ENCODE data around the gene EXOSC9.
"Not testable (repeated sequence)": the region's sequence is repeated elsewhere in the genome, so short reads cannot be mapped to it uniquely, and the experiment has no call there.

Gene EXOSC9, protein sequence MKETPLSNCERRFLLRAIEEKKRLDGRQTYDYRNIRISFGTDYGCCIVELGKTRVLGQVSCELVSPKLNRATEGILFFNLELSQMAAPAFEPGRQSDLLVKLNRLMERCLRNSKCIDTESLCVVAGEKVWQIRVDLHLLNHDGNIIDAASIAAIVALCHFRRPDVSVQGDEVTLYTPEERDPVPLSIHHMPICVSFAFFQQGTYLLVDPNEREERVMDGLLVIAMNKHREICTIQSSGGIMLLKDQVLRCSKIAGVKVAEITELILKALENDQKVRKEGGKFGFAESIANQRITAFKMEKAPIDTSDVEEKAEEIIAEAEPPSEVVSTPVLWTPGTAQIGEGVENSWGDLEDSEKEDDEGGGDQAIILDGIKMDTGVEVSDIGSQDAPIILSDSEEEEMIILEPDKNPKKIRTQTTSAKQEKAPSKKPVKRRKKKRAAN

DNA sequence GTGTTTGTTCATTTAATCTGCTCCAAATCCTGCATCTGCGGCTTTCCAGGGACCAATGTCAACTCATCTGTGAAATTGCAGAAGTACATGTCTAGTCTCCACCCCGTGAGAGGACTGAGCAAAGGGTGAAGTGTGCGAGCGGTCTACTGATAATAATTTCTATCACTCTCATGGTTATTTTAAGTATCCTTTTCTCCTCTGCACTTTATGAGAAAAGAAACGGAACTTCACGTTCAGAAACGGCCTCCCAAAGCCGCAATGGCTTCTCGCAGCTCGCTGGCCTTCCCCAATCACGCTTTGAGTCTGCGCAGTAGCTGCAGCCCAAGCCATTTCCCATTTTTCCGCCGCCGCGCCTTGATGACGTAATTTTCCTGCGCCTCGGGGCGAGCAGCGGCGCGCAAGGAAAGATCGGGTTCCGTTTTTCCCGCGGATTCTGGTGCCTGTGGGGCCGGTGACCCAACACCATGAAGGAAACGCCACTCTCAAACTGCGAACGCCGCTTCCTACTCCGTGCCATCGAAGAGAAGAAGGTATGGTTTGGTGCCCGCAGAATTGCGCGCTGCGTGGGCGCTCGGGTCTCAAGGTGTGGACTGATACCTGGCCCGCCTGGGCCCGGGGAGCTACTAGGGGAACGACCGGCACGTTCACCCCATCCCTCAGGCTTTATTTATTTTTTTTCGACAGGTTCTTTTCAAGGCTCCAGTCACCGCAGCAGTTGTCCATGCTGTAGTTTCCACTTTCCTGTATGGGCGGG is at the start of gene EXOSC9:
Gene EXOSC9, plus strand, starts transcription at position 363 of the 754 bp plus-strand sequence. Its CDS starts 102 bp downstream, at position 465.
- DNase-seq = peak; percentile 93

DNA sequence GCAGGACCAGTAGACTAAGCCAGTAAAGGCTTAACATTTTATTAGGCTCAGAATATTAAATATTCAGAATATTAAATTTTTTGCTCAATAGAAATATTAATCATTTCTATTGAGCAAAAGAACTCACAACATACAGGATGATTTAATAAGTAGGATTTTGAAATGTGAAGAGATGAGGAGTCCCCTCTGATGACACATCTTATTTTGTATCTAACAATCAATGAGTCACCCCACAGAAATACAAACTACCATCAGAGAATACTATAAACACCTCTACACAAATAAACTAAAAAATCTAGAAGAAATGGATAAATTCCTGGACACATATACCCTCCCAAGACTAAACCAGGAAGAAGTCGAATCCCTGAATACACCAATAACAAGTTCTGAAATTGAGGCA is 49.0 kb upstream of the EXOSC9 start:
- not testable (repeated sequence) for DNase-seq

DNA sequence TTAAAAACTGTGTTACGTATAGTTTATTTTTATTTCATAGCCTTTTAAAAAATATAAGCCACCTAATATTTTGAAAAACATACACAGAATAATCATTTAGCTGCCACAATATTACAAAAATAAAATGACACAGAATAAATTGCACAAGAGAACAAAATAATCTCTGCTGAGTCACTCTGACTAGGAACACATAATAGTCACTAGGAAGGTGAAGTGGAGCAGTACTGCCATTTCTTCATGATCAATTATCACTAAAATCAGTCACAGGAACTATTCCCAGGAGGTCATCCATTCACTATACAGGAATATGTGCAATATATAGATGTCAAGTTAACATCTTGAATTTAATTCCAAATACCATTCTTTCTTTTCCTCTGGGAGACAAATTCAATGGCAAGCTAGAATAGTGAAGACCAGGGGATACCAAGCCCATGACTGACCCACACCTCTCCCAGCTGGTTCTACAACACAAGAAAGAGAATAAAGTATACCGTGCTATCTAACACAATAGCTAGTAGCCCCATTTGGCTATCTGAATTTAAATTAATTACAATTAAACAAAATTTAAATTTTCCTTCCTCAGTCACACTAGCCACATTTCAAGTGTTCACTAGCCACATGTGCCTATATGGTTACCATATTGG is 42.1 kb upstream of the EXOSC9 start:
- no peak for DNase-seq

DNA sequence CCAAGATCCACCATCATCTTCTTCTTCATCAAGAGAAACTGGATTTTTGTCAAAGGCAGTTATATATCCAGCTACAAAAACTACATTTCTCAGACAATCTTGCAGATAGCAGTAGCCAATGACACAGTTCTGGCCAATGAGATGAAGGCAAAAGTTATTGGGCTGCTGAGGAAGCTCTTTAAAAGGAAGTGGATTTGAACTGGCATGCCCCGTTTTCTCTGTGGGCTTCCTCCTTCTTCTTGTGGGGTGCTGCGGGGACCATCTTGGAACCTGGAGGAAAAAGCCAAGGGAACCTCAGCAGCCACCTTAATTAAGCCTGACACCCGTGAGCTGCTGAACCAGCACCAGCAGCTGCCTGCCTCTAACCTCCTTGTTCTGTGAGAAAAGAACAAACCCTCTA is 40.9 kb upstream of the EXOSC9 start:
- no peak for DNase-seq

DNA sequence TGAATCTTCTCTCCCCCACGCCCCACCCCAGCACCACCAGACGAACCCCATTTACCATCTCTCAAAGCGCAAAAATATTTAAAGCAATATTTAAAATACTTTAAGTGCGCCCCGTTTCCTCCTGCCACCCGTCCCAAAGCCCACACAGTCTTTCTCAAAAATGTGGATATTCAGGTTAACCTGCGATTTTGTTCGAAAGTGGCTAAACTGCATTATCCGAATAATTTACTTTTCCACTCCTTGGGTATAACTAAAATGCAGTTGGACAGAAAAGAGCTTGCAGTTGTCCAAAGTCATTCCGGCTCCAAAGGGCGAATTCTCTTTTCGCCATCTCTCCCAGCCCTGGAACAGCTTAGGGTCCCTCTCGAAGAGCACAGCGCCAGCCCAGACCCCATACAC is 36.8 kb upstream of the EXOSC9 start:
- DNase-seq = no peak

DNA sequence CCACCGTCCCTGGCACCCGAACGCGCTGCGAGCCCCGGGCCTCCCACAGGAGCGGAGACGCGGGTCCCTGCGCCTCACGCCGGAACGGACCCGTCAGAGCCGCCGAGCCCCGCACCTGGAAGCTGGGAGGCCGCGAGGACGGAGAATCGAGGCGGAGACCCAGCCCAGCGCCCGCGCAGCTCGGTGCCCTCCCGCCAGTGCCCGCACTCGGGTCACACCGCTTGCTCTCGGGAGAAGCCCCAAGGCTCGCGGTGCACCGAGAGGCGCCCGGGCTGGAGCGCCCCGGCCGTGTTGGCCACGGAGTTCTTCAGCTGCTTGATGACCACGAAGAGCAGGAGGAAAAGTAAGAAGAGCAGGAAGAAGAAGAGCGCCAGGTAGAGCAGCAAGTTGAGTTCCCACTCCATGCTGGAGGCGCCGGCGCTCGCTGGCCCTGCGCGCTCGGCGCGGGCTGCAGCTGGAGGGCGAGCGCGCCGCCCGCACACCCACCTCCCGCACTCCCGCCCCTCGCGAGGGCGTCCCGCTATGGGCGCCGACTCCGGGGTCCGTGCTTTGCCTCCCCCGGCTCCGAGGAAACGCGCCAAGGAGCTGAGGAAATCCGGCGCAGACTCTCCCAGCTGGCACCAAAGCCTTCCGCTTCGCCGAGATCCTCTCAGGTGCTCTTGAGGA is 36.3 kb upstream of the EXOSC9 start, which contains the start of gene SMIM43:
Gene SMIM43, minus strand, starts transcription at position 463 of the 666 bp plus-strand sequence. Its CDS starts 59 bp downstream, at position 404.
- DNase-seq = peak; percentile 54

DNA sequence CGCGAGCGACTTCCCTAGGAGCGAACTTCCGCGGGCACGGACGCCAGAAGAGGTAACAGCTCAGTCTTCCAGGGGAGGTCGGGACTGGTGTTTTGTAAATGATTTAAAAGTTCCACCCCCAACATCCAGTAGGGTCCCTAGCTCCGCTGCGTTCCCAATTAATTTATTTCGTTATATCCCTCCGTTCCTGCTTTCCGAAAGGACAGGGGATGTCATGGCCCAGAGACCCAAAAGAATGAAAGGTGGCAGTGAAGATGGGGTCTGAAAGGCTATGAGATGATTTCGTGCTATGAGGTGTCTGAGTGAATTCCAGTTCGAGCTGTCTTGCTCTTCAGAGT is 35.8 kb upstream of the EXOSC9 start:
- no peak for DNase-seq

DNA sequence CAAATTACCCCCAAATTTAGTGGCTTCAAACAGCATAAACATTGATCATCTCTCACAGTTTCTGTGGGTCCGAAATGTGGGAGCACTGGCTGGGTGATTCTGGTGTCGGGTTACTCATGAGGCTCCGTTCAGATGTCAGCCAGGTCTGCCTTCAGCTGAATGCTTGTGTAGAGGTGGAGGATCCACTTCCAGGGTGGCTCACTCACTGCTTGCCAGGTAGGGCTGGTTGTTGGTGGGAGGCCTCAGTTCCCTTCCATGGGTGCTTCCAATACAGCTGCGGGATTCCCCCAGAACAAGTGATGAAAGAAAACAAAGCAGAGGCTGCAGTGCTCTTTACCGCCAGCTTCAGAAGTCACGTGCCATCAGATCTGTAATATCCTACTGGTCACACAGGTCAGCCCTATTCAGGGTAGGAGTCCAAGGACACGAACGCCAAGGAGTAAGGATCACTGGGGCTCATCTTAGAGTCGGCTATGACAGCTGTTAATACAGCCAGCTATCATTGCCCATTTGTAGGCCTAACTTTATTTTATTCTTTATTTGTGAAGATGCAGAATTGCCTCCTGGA is 35.1 kb upstream of the EXOSC9 start:
- DNase-seq = no peak

DNA sequence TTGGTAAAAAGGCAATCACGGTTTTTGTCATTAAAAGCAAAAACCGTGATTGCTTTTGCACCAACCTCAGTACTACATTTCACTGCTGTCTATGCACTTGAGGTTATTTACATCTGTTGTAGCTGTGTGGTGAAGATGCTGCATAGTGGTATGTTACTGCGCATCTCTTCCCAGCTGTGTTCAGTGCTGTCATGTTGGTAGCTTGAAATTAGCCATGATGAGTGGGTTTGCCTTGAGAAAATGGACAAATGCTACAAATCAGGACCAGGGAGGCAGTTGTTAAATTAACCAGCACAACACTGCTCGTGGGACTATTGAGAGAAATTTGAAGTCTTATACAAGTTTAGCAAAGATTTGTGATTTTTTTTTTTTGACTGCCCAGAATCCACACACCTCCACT is 34.0 kb upstream of the EXOSC9 start:
- no peak for DNase-seq

DNA sequence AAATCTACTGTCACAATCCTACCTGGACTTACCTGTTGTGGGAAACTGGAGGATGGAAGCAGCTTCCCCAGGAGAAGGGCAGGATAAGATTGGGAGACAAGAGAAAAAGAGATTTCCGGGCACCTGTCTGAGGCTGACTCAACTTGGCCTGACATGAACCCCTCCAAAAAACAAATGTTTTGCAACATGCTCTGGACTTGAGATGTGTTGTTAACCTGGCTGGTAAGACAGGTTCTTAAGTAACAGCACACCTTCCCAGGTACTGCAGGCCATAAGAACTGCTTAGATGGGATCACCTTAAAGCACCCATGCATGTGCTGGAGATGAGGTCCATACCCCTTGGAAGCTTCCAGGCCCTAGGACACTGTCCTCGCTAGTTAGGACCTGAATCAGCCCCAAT is 31.8 kb upstream of the EXOSC9 start:
- DNase-seq = no peak

DNA sequence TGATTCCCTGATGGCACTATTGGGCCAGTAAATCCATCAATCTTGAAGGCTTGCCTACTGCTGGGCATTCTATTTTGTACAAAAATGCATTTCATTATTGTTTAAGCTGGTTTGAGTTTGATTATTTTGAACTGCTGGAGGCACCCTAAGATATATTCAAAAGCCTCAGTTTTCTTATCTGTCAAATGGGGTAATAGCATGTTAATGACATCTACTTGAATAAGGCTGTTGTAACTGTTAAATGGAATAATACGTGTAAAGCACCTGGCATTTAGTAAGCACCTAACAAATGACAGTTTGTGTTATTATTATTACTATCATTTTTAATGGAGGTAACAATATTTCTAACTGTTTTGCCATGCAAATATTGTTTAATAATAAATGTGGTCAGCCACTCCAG is 29.3 kb upstream of the EXOSC9 start:
- DNase-seq = no peak

DNA sequence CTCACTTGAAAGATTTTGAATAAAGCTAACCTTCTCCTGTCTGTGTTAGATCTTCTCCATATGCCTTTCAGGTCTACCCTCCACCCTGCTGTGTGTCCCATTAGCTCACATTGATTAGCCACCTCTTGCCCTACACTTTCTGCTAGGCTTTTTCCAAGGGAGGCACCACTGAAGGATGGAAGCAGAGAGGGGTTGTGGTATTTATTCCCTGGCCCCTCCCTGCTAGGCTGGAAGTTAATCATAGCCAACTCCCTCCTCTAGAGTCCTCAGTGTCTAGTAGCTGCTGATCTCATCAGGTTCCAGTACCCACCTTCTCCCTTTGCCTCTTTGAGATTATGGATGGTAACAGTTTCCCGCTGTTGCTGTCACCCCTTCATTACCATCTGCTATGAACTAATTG is 27.2 kb upstream of the EXOSC9 start:
- no peak for DNase-seq

DNA sequence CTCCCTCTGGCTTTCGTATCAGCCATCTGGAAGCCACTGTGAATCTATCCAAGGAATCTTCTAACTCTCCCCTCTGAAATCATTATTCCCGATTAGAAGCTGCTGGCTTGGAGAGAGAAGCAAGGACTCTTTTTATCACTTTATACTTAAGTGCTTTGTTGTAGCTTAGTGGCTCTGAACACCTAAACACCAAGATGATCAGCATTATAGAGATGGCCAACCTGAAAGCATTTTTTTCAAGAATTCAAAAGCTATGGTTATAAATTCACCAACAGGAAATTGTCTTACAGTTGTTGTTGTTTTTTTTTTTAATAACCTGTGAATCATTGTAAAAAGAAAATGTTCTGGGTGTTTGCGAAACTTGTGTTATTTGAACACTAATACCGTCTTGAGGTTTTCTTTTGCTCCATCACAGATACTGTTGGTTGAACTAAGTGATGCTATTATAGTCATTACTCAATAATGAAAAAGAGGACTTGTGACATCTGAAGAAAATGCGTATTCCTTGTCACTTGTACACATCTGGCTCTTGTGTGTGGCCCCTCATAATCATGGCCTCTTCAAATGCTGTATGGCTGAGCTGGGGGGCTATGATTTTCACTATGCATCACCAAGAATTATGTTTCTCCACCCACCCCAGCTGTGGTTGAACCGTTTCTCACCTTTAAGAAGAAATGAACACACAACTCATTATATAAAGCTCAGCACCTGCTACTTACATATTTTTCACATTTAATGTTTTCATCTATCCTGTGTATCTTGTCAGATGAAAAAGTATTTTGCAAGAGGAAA is 24.3 kb upstream of the EXOSC9 start:
- DNase-seq = no peak

DNA sequence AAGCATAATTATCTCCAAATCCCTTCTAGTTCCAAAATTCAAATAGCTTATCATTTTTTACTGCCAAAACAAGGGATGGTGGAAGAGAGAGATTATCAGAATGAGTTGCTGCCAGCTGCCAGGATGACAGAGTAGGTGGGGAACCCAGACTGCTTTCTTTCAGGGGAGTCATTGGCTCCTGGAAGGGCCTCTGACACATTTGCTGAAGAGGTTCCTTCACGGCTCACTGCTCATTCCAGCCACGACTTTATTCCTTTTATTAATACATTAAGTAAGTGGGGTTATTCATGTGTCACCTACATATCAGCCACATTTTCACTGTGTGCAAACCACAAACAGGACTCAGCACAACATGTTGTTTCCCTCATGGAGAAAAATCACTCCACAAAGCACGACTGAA is 23.5 kb upstream of the EXOSC9 start:
- DNase-seq = peak; percentile 44

DNA sequence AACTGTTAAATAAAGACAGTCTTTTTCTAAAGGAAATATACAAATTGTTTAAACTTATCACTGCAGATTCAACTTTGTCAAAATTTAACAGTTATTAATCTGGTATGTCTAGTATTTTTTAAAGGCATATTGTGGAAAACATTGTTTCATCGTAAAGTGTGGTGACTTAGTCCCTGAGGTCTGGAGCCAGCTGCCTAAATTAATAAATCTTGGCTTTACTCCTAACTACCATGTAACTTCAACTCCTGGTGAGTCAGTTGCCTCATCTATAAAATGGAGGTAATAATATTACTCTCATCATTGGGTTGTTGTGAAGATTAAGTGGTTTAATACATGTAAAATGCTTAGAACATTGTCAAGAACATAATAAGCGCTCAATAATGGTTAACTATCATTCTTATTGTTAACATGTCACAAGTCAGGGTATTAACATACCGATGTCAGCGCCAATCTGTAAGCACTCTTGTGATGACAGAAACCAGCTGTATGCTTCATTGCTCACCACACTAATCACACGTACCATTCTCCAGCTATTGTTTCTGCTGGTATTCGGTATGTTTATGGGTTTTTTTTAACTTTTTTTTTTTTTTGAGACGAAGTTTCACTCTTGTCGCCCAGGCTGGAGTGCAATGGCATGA is 22.0 kb upstream of the EXOSC9 start:
- DNase-seq = no peak

DNA sequence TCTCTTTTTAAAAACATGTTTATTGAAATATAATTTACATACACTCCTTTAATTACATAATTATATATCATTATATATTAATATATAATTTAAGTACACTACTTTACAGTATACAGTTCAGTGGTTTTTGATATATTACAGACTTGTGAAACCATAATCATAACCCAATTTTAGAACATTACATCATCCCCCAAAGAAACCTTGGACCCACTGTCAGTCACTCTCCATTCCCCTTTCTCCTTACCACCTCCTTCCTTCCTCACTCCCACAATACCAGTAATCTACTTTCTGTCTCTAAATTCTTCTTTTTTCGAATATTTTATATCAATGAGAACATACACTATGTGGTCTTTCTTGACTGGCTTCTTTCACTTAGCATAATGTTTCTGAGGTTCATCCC is 17.9 kb upstream of the EXOSC9 start:
- no peak for DNase-seq

DNA sequence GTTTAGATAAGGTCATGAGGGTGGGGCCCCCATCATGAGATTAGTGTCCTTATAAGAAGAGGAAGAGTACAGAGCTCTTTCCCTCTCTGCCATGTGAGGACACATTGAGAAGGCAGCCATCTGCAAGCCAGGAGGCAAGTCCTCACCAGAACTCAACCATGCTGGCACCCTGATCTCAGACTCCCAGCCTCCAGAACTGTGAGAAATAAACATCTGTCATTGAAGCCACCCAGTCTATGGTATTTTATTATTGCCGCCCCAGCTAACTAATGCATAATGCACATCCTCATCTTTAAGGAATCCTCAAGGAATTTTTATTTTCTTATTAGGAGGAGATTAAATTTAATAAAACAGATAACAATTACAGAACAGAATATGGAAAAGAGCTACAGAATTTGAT is 16.7 kb upstream of the EXOSC9 start:
- no peak for DNase-seq

DNA sequence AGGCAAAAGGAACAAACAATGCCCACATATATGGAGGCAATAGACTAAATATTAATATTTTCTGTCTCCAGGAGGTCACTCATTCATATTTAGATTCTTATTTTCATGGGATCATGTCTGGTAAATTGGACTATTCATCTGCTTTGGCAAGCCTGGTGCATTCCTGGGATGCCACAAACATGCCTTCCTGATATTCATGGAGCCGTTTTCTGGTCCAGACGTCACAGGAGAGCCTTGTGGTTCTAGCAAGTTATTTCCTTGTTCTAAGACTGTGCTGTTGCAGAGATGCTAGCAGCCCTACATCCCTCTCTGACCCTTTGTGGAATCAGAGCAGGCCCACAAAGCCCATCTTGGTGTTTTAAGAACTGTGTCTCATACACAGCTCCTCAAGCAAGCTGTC is 16.1 kb upstream of the EXOSC9 start:
- DNase-seq = no peak

DNA sequence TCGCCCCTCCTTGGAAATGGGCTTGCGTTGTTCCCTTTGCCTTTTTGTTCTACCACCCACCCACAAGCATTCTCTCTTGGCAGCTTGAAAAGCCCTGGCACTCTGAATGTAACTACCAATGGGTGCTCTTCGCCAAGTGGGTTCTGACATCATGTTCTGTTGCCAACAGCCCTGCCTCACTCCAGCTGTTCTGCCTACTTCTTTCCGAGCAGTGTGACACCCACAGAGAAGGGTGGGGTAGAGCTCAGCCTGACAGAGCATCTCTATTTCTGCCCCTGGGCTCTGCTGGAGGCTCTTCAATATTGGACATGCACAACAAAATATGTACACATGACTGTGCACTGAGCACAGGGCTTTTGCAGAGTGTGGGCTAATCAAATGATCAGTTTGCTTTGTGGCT is 15.6 kb upstream of the EXOSC9 start:
- no peak for DNase-seq

DNA sequence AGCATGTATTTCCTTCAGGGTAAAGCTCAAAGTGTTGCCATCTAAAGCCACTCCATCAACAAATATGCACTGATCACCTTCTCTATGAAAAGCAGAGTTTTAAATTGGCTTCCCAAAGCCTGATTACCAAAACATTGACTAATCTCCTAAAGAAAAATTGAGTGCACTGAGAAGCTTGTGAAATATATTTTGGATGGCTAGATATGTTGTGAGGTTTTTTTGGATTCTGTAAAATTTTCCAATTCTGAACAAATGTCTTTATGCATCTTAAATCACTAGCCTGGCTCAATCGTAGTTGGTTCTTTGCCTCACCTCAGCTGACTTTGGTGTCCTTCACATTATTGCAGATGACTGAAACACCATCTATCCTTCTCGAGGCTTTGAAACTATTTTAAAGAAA is 14.9 kb upstream of the EXOSC9 start:
- no peak for DNase-seq

DNA sequence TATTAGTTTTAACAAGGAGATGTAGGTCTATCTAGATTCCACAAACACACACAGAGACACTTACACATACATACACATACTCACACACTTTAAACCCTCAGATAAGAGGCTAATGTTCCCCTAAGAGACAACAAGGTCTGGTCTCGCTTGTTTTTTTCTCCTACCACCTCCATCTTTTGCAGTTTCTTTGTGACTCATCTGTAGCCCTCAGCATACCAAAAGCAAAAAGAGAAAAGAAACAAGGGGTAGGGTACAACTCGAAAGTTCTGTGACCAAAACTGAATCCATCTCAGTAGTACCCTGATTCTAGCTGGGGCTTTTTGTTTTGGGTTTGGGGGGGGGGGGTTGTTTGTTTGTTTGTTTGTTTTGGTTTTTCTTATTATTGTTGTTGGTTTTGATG is 12.2 kb upstream of the EXOSC9 start:
- DNase-seq = no peak

DNA sequence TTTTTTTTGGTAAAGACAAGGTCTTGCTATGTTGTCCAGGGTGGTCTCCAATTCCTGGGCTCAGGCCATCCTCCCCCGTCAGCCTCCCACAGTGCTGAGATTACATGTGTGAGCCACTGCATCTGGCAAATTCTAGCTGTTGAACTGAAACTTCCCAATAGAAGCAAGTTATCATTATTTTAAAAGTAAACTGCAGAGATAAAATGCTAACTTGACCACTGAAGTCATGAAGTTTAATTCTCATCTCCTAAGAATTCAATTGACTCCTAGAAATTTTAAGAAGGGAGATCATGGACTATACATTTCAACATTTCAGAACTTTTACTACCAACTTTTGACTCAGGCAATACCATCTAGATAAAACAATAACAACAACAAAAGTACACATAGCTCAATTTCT is 11.7 kb upstream of the EXOSC9 start:
- no peak for DNase-seq

All from DMS53 (cell line).